HG02623 (cell line): ENCODE results near the gene POLR2F.
A peak's percentile ranks its signal among the peaks of the same experiment; 100 is the strongest.

Experiments used
- ATAC-seq: cut with Tn5 transposase; IDR thresholded peaks from one replicate; pipeline ENCODE4 v1.9.1; 2021; ENCODE audit warnings: moderate library complexity; ENCODE audit not compliant: unreplicated experiment

Gene POLR2F

DNA sequence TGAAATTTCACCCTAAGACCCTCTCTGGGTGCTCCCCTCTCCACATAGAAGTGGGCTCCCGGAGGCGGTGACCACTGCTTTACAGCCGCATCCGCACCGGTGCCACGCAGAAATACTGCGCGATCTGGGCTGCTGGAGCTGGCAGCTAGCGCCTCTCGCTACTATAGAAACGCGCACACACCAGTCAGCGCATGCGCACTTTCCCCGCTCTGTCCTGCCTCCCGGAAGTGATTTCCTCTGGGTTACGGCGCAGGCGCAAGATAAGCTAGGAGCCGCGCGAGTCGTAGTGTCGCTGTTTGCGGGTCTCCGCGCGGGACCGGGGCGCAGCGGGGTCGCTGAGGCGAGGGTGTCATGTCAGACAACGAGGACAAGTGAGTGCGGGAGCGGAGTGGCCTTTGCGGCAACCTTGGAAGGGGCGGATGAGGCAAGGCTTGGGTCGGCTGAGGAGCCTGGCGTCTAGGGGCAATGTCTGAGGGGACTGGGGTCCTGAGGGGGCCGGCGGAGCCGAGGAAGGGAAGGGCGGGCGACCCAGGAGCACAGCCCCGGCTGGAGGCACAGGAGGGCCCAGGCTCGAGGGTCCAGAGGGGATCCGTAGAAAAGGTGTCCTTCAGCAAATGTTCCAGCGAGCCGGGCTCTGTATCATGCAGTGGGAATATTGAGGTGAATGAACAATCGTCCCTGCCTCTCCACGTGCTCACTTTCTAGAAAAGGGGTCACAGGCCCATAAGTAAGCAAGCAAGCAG, at the start of gene POLR2F, which contains the start of gene C22orf23:
Gene POLR2F, plus strand, starts transcription at position 263 of the 743 bp plus-strand sequence. Its CDS starts 89 bp downstream, at position 352.
Gene C22orf23, minus strand, starts transcription at position 165 of the 743 bp plus-strand sequence. CDS start 452 bp downstream, outside the sequence.
- ATAC-seq, result peak; percentile 84

DNA sequence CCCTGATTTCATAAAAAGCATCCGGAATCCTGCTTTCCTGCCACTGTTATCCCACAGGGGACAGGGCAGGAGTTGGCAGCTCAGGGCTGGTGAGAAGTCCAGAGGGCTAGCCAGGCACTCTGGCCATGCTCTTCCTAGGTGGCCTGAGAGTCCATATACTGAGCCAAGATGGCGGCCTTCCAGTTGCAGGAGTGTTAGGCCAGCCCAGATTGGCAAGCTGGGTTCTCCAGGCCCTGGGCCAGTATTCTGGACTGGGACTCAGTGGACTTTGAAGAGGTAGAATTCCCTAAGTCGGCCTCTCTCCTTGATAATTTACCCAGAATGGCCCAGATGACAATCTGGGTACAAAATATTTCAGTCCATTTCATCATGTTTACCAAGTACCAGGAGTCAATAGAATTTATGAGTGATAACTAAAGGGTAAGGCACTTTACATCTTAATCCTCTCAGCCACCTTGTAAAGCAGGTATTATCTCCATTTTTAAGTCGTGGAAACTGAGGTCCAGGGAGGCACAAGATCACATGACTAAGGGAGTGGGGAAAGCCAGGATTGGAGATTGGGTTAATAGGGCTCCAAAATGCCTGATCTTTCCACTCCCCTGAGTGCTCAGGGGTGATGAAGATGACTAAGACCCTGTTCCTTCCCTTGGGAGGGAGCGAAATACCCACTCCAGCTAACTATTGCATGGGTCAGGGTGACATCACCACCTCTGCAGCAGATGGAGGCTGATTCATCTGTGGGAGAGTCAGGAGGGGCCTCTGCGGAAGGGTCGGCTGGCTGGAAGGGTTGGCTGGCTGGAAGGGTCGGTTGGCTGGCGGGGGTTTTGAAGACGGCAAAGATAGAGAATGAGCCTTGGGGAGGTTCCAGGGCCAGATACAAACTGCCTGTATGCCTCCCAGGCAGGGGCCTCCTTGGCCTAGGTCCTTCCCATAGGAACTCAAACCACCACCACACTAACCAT, 48.6 kb upstream of the POLR2F start:
- no peak for ATAC-seq

DNA sequence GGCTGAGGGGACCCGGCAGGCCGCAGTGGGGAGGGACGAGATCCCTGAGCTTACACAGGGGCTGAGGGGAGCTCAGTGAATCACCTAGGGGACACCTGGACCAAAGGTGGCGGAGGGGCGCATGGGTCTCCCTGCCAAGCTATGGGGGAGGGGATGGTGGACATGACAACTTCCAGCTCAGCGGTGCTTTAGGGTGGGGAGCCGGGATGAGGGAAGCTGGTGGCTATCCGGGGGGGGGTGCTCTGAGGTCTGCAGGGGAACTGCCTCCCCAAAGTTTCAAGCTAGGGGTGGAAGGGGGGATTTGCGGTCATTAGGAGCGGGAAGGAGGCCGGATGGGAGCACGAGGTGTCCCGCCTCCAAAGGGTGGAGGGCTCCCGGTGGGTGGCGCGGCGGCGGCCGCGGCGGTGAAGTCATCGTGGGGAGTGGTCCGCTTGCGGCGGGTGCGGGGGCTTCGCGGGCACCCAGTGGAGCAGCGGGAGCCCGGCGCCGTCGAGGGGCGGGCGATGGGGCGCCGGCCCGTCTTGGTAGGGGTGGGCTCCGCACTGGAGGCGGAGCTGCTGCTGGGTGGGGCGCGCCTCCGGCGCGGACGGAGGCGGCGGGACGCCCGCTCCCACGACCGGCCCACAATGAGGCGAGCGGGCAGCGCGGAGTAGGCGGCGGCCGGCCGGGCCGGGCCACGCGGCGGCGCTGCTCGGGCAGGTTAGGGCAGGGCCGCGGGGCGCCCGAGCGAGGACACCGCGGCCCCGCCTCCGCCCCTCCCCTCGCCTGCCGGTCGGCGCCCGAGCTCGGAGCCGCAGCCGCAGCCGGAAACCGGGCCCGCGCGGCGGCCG, 47.8 kb upstream of the POLR2F start, which contains the start of gene MICALL1:
Gene MICALL1, plus strand, starts transcription at position 764 of the 830 bp plus-strand sequence. CDS start 126 bp downstream, outside the sequence.
- ATAC-seq, result peak; percentile 69

DNA sequence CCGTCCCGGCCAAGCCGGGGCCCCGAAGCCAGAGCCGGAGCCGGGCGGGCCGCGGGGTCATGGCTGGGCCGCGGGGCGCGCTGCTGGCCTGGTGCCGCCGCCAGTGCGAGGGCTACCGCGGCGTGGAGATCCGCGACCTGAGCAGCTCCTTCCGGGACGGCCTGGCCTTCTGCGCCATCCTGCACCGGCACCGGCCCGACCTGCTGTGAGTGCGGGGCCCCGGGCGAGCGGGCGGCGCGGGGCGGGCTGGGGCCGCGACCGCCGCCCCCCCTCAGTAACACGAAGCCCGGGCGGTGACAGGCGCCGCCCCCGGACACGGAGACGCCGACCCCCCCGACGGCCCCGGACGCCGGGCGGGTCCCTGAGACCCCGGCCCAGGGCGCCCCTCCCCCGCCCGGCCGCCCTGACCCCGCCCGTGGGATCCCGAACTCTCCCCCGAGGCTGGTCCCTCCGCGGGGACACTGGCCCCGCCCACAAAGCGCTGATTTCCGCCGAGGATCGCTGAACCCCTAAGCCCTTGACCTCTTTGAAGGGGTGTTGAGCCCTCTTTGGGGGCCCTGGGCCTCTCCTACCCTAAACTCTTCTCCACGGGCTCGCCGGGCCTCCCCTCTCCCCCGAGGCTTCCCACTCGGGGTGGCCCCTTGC, 47.0 kb upstream of the POLR2F start:
- no peak for ATAC-seq

DNA sequence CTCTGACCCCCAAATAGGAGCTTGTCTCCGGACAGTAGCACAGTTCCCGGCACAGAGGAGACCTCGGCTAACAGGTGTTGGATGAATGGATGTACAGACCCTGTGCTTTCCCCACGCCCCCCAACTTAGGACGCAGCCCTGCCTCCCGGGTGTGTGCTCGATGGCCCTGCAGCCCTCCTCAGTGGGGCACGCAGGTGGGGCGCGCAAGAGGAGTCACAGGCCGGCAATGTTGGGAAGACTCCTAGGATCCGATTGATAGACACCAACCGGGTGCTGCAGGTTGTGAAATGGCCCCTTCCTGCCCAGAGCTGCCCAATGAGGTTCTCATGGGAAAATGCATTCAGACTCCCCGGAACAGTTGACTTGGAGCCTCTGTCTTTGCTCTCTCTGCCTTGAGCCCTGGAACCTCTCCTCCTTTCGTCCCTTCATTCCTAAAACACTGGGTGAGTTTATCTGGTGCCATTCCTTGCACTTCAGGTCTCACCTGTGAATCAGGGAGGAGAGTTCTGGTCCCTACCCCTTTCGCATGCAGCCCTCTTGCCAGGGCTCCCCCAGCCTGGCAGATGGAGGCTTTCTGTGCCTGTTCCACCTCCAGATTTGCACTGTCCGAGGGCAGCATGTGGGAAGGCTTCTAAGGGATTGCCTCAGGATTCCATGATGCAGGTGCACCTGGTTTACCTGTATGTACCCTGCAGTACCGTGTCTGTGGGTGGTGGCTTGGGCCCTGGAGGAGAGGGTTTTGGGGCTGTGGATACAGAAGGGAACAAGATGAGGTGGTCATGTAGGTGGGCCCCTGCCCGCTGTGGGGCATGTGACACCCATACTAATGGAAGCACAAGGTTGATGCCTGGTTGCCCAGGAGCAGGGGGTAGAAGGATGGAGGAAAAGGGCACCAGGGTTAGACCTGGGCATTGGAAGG, 46.2 kb upstream of the POLR2F start:
- ATAC-seq, result no peak

DNA sequence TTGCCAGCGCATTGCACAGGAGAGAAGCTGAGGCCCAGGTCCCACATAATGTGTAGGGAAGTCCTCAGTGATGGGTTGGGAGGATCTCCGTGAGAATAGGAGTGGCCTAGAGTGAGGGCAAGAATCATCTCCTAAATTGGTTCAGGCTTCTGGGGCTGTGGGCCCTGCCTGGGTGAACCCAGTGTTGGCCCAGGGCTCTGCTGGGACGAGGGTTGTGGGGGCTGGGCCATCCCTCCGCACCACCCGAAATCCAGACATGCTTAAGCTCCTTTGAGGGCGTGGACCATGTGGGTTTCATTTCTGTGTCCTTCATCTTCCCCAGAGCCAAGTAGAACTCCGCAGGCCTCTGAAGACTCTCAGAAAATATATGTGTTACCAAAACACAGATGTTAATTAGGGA, 43.7 kb upstream of the POLR2F start:
- ATAC-seq, result no peak

DNA sequence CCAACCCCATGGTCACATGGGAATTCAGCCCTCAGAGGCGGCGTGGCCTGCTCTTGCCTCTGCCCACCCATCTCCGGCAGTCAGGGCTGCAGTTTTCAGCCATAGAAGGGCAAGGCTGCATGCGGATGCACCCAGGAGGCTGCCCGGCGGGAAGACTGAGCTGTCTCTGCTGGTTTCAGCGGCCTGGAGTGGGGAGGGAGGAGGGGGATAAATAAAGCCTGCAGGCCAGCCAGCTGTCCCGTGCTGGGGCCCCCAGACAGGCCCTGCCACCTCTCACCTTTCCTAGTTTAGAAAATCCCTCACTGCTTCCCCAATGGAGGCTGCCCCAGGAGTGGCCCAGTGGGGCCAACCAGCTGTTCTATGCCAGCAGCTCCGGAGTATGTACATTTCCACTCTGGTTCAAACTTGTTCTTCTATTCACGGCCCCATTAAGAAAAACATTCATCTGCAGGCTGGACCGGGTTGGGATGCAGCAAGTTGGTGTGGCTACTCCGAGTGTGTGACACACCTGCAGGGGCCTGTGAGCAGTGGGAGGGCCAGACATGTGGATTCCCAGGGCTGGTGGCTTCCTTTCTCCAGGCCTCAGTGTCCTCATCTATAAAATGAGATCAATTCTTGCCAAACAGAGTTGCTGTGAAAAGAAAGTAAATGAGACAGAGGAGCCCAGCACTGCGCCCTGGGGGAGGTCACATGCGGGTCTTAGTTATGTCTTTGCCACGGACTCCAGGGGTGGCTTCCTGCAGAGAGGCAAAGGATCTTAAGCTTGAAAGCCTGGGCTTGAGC, 42.4 kb upstream of the POLR2F start:
- no peak for ATAC-seq

DNA sequence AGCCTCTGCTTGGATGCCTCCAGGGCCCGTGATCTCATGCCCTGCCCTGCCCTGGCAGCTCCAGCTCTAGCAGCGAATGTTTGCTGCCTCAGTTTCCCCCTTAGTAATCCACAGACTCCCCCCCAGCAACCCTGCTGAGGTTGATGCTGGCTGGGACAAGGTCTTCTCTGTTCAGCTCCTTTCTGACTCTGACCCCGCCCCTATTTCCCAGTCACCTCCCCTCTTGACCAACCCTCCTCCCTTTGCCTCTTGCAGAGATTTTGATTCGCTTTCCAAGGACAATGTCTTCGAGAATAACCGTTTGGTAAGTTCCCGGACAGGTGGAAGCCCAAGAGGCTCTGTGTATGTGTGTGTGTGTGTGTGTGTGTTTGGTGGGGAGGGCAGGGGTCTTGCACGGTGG, 41.8 kb upstream of the POLR2F start:
- no peak for ATAC-seq

DNA sequence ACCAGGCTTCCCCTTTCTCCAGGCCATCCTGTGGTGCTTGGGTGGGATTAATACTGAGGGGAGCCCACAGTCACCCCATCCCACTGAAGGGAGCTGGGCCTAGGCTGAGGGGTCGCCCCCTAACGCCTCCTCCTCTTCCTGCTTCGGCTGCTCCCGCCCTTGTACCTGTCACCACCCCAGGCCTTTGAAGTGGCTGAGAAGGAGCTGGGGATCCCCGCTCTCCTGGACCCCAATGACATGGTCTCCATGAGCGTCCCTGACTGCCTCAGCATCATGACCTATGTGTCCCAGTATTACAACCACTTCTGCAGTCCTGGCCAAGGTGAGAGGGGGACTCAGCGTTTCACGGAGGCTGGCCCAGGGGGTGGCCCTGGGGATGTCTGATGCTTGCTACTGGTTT, 41.3 kb upstream of the POLR2F start:
- no peak for ATAC-seq

DNA sequence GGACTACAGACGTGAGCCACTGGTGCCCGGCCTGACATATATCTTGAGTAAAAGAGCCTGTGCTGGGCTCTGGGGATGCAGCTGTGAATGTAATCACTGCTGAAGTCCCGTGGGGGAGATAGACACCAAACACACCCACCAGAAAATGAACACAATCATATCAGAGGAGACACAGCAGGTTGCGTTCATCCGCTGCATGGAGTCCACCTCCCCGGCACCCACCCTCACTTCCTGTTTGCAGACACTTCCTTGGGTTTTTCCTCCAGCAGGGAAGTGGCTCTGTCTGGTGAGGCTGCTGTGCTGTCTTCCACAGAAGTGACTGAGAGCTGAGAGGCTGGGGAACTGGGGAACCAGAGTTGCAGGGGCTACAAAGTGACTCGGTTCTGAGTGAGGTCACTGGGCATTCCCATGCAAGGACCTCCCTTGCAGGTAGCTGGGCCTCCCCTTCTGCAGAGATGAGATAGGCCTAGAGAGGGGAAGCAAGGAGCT, 40.2 kb upstream of the POLR2F start:
- ATAC-seq, result no peak

DNA sequence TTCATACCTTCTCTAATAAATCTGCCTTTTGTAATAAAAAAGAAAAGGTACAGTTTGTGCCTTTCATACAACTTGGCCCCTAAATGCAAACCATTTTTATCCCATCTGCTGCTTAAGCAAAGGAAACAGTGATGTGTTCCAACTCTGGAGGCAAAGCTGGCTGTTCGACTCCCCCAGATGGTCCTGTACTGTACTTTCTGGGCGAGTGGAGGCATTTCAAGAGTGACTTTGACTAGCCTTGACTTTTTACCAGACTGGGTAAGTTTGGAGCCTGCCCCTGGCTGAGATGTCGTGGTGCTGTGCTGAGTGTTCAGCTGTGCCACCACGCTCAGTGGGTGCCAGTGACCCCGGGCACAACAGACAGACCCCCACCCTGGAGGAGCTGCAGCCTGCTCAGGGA, 37.2 kb upstream of the POLR2F start:
- ATAC-seq, result no peak

DNA sequence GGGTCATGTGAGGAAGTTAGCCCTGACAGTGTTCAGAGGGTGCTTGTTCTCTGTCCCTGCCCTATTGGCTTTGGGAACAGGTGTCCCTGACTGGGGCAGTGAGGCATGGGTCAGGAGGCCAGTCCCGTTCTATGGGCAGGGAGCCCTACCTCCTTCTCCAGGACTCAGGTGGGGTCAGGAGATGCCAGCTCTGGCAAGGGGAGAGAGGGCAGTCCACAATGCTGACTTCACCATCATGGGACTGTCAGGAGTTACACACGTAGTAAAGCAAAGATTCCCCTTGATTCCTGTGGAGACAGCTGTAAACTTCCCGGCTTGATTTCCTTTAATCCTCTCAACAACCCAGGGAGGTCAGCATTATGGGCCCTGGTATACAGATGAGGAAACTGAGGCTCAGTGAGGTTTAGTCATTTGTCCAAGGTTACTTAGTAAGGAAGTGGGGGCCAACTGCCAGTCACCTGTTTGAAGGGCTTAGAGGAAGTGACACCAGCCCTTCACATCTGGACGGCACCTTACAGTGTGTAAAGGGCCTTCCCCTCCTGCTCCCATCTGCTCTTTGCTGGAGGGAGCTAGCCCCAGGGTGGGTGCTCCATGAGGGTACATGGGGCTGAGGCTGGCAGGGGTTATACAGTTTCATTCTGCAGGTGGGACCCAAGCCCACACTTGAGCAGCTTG, 35.5 kb upstream of the POLR2F start:
- ATAC-seq, result no peak

DNA sequence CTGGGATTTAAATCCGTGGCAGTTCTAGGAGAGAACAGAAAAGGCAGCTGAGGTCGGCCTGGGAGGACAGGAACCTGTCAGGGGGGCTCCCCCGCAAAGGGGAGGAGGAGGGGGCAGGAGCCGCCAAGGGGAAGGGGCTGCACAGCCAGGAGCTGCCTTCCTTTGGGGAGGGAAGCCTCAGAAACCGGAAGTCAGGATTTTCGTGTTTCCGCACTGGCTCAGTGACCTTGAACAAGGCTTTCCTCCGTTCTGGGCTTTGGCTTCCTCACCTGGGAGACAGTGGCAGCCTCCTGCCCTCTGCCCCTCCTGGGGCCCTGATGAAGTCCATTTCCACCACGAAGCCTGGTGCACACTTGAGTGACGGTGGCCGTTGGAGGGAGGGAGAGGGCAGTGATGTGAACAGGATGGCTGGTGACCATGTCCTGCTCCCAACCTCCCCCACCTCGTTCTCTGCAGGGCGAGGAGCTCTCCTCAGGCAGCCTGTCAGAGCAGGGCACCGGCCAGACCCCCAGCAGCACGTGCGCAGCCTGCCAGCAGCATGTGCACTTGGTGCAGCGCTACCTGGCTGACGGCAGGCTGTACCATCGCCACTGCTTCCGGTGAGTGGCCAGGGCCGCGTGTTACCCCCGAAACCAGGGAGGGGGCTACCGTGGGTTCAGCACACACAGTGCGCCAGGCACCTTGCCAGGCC, 34.8 kb upstream of the POLR2F start:
- no peak for ATAC-seq

DNA sequence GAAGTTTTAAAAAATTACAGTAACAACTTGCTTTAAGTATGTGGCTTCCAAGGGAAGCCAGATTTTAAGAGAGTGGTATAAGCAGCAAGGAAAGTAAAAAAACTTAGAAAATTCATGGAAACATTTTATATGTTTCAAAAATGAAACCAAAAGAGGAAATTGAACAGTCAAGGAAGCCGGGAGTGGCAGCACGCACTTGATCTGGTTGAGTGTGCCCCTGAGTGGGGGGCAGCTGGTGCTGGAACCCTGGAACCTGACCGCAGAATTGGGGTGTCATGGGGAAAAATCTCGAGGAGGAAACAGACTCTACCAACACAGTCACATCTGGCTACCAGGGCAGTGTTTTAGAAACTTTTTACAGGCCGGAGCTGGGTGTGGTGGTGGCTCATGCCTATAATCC, 33.4 kb upstream of the POLR2F start:
- ATAC-seq, result no peak

DNA sequence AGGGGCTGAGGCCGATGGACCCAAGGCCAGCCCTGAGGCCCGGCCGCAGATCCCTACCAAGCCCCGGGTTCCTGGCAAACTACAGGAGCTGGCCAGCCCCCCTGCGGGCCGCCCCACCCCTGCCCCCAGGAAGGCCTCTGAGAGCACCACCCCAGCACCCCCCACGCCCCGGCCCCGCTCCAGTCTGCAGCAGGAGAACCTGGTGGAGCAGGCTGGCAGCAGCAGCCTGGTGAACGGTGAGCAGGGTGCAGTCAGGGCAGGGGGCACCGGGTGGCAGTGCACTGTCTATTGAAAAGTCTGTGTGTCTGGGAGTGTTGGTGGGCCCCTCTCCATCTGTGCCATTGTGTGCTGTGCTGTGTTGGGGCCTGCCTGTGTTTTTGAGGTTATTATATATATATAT, 31.3 kb upstream of the POLR2F start:
- ATAC-seq, result no peak

DNA sequence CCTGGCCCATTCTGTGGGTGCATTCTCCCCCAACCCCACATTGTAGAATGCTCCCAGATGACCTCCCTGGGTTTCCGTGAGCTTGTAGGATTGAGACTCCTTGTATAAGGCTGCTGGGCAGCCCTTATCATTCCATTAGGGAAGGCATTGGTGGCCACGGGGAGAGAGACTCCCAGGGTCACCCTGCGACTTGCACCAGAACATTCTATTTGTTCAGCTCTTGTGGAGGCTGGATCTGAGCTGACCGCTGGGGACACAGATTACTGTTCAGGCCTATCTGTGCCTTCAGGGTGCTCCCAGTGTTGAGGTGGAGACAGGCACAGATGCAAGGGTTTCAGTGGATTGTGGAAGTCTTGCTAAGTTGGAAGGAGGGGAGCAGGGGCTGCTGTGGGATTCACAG, 29.6 kb upstream of the POLR2F start:
- ATAC-seq, result no peak

DNA sequence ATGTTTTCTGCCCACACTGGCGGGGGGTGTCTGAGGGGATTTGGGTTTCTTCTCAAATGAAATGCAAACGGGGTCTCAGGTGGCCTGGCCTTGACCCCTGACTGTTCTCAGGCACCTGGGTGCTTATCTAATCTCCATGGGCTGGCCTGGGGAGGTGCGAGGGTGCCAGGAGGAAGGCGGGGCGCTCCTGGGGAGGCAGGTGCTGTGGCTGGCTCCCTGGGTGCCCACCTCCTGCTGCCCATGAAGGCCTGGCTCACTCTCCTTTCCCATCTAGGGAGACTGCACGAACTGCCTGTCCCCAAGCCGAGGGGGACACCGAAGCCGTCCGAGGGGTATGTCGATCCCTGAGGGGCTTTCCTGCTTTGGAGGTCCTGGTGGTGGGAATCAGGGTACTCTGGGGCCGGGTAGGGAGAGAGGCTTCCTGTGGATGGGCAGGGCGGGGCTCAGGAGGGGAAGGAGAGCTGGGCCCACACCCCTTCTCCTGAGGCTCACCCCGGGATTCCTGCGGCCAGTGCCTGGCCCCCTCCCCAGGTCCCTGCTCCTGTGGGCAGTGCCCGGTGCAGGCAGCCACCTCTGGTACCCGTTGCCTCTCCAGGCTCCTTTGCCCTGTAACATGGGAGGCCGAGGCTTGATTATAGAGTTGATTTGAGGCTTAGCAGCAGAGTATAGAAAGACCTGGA, 29.0 kb upstream of the POLR2F start:
- ATAC-seq, result no peak
